ENCODE measurements around the gene TLR4.

The TLR4 gene

DNA sequence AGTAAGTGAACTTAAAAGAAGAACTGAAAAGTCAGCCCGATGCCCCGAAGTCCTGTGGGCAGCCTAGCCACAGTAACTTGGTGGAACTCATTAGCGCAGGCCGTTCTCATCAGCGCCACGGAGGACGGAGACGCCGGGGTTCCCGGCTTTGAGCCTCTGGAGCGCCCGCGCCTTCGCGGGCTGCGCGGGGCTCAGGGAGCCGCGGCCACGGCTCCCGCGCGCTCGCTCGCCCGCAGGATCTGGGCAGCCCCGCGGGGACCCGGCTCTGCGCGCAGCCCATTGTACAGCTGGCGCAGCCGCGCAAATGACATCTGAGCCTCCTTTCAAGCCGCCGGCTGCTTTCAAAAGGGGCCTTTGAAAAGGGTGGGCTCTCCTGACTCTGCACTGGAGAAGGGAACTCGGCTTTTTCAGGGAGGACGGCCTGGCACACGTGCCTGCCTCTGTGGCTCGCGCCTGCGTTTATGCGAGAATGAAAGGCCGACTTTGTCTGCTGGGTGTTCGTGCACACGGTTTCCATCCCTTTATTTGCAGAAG lies 40.7 kb downstream of the TLR4 start:
- TF ChIP-seq, protein P1, sequence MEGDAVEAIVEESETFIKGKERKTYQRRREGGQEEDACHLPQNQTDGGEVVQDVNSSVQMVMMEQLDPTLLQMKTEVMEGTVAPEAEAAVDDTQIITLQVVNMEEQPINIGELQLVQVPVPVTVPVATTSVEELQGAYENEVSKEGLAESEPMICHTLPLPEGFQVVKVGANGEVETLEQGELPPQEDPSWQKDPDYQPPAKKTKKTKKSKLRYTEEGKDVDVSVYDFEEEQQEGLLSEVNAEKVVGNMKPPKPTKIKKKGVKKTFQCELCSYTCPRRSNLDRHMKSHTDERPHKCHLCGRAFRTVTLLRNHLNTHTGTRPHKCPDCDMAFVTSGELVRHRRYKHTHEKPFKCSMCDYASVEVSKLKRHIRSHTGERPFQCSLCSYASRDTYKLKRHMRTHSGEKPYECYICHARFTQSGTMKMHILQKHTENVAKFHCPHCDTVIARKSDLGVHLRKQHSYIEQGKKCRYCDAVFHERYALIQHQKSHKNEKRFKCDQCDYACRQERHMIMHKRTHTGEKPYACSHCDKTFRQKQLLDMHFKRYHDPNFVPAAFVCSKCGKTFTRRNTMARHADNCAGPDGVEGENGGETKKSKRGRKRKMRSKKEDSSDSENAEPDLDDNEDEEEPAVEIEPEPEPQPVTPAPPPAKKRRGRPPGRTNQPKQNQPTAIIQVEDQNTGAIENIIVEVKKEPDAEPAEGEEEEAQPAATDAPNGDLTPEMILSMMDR (IDR thresholded peaks at IDR 0.05; ENCODE audit: low read depth, low read length) = no peak
- in situ Hi-C loops (cut with HindIII; ENCODE audit: low sequenced_read_pairs) = no loop called here
- peak overlapping the region; percentile 39 for H3K4me3 ChIP-seq (ENCODE audit: low read depth, low read length)
- DNase-seq (ENCODE audit: low read depth, low spot score) = peak; percentile 29

DNA sequence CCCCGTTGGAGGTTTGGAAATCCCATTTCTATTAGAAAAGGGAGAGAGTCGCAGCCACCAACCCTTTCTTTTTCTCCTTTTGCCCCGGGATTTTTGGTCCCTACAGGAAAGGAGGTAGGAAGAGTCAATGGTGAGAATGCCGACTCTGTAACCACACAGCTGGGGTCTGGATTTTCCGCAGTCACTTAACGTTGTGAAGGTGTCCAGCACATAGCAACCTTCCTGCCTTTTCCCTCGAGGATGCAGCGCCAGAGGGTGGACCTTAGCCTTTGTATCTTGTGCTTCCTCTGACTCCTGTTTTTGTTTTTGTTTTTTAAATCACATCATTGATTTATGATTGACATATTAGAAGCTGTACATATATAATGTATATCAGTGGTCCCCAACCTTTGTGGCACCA lies 41.4 kb downstream of the TLR4 start:
- no peak overlapping the region for H3K4me3 ChIP-seq (ENCODE audit: low read depth, low read length)
- in situ Hi-C loops (cut with HindIII; ENCODE audit: low sequenced_read_pairs) = no loop called here
- TF ChIP-seq, protein P1 (IDR thresholded peaks at IDR 0.05; ENCODE audit: low read depth, low read length) = no peak
- no peak for DNase-seq (ENCODE audit: low read depth, low spot score)

GRCh38 chr9:117746263-117746662 lies 42.1 kb downstream of the TLR4 start:
- DNase-seq (ENCODE audit: low read depth, low spot score) = no peak
- in situ Hi-C loops (cut with HindIII; ENCODE audit: low sequenced_read_pairs) = no loop called here
- TF ChIP-seq, protein P1 (IDR thresholded peaks at IDR 0.05; ENCODE audit: low read depth, low read length) = no peak
- no peak overlapping the region for H3K4me3 ChIP-seq (ENCODE audit: low read depth, low read length)

- in situ Hi-C loops (cut with HindIII; ENCODE audit: low sequenced_read_pairs) = no loop called here
- TF ChIP-seq, protein P1 (IDR thresholded peaks at IDR 0.05; ENCODE audit: low read depth, low read length) = no peak
- DNase-seq (ENCODE audit: low read depth, low spot score) = no peak
These were observed 43.3 kb downstream of the TLR4 start for GRCh38 chr9:117747386-117747970.

DNA sequence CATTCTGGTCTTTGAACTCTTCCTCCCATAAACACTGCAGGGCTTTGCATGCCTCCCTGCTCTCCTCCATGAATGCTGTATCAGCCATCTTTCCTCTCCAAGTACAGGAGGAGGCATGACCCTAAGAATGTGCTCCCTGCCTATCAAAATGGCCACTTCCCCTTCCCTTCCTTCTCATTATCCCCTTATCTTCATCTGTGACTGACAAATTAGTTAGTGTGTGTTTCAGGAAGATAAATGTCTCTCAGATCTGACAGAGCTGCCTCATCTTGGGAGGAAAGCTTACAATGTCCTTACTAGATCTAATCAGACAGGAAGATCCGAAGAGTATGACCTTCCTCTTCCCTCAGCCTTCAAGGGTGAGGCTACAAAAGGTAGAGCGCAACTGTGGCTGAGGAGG lies 46.2 kb downstream of the TLR4 start:
- H3K4me3 ChIP-seq (ENCODE audit: low read depth, low read length) = no peak overlapping the region
- DNase-seq (ENCODE audit: low read depth, low spot score) = no peak
- TF ChIP-seq, protein P1 (IDR thresholded peaks at IDR 0.05; ENCODE audit: low read depth, low read length) = no peak
- in situ Hi-C loops (cut with HindIII; ENCODE audit: low sequenced_read_pairs) = no loop called here

More at GRCh38 chr9:117747386-117747970, 43.3 kb downstream of the TLR4 start:
- H3K4me3 ChIP-seq (ENCODE audit: low read depth, low read length) = no peak overlapping the region

DNA sequence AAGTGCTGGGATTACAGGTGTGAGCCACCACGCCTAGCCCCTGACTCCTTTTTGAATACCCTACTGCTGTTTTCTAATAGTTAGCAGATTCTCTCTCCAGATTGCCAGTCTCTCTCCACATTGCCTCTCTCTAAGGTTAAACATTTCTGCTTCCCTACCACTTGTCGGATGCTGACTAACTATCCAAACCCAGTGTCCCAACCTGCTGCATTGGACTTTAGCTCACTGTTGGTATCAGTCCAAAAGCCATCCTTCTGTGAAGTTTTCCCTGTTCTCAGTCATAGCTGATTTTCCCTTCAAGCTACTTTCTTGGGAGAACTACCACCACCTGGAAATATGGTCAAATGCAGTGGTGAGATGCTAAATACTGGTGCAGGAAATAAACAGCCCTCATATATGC lies 48.7 kb downstream of the TLR4 start:
- in situ Hi-C loops (cut with HindIII; ENCODE audit: low sequenced_read_pairs) = no loop called here

More for the DNA sequence above, 48.7 kb downstream of the TLR4 start:
- TF ChIP-seq, protein P1 (IDR thresholded peaks at IDR 0.05; ENCODE audit: low read depth, low read length) = no peak
- no peak for DNase-seq (ENCODE audit: low read depth, low spot score)
- H3K4me3 ChIP-seq (ENCODE audit: low read depth, low read length) = no peak overlapping the region
